ENCODE measurements around the gene CAT.
A peak's percentile ranks its signal among the peaks of the same experiment; 100 is the strongest.

The CAT gene

GRCh38 chr11:34427186-34427805, 11.4 kb upstream of the CAT start:
- Histone ChIP-seq H3K9ac (ENCODE audit: low read length) (no peak overlapping the region), H3K4me1 (ENCODE audit: control insufficient read depth, insufficient read depth, low read length) (no peaks in the 10 kb centered on the region), H3K36me3 (ENCODE audit: control insufficient read depth, insufficient read depth, low read length) (no peaks in the 10 kb centered on the region), H3K4me3 (ENCODE audit: low read length) (no peak overlapping the region), H3K27me3 (ENCODE audit: control insufficient read depth, insufficient read depth, low read length) (no peaks in the 10 kb centered on the region), H3K27ac (ENCODE audit: low read depth, low read length) (no peak overlapping the region)

- H3K36me3 ChIP-seq (ENCODE audit: control insufficient read depth, insufficient read depth, low read length), result no peaks in the 10 kb centered on the region
- H3K27me3 ChIP-seq (ENCODE audit: control insufficient read depth, insufficient read depth, low read length), result no peaks in the 10 kb centered on the region
- no peak overlapping the region for H3K9ac ChIP-seq (ENCODE audit: low read length)
- H3K27ac ChIP-seq (ENCODE audit: low read depth, low read length), result no peak overlapping the region
- H3K4me3 ChIP-seq (ENCODE audit: low read length), result no peak overlapping the region
- H3K4me1 ChIP-seq (ENCODE audit: control insufficient read depth, insufficient read depth, low read length), result no peaks in the 10 kb centered on the region
Measured at GRCh38 chr11:34431979-34432378, 6.8 kb upstream of the CAT start.

GRCh38 chr11:34432822-34433221, 5.9 kb upstream of the CAT start:
- no peak overlapping the region for H3K9ac ChIP-seq (ENCODE audit: low read length)
- H3K27ac ChIP-seq (ENCODE audit: low read depth, low read length), result no peak overlapping the region
- no peaks in the 10 kb centered on the region for H3K36me3 ChIP-seq (ENCODE audit: control insufficient read depth, insufficient read depth, low read length)
- H3K4me3 ChIP-seq (ENCODE audit: low read length), result no peak overlapping the region
- no peaks in the 10 kb centered on the region for H3K27me3 ChIP-seq (ENCODE audit: control insufficient read depth, insufficient read depth, low read length)
- H3K4me1 ChIP-seq (ENCODE audit: control insufficient read depth, insufficient read depth, low read length), result no peaks in the 10 kb centered on the region

GRCh38 chr11:34433899-34434298, 4.8 kb upstream of the CAT start:
- Histone ChIP-seq H3K27me3 (ENCODE audit: control insufficient read depth, insufficient read depth, low read length) (no peaks in the 10 kb centered on the region), H3K4me1 (ENCODE audit: control insufficient read depth, insufficient read depth, low read length) (peaks cover 2% of the 10 kb centered on the region), H3K27ac (ENCODE audit: low read depth, low read length) (no peak overlapping the region), H3K9ac (ENCODE audit: low read length) (no peak overlapping the region), H3K4me3 (ENCODE audit: low read length) (no peak overlapping the region), H3K36me3 (ENCODE audit: control insufficient read depth, insufficient read depth, low read length) (no peaks in the 10 kb centered on the region)

GRCh38 chr11:34437224-34438125, 1.3 kb upstream of the CAT start:
- no peak overlapping the region for H3K4me3 ChIP-seq (ENCODE audit: low read length)
- no peaks in the 10 kb centered on the region for H3K36me3 ChIP-seq (ENCODE audit: control insufficient read depth, insufficient read depth, low read length)
- no peak overlapping the region for H3K27ac ChIP-seq (ENCODE audit: low read depth, low read length)
- no peak overlapping the region for H3K9ac ChIP-seq (ENCODE audit: low read length)
- no peaks in the 10 kb centered on the region for H3K27me3 ChIP-seq (ENCODE audit: control insufficient read depth, insufficient read depth, low read length)
- peaks cover 10% of the 10 kb centered on the region for H3K4me1 ChIP-seq (ENCODE audit: control insufficient read depth, insufficient read depth, low read length)

- H3K27ac ChIP-seq (ENCODE audit: low read depth, low read length), result peak overlapping the region; percentile 88
- H3K9ac ChIP-seq (ENCODE audit: low read length), result no peak overlapping the region
- H3K4me3 ChIP-seq (ENCODE audit: low read length), result peak overlapping the region; percentile 85
- H3K4me1 ChIP-seq (ENCODE audit: control insufficient read depth, insufficient read depth, low read length), result peaks cover 10% of the 10 kb centered on the region
- no peaks in the 10 kb centered on the region for H3K27me3 ChIP-seq (ENCODE audit: control insufficient read depth, insufficient read depth, low read length)
- H3K36me3 ChIP-seq (ENCODE audit: control insufficient read depth, insufficient read depth, low read length), result no peaks in the 10 kb centered on the region
Measured at GRCh38 chr11:34439610-34440198, 970 bp downstream of the CAT start.

GRCh38 chr11:34441814-34442213, 3.1 kb downstream of the CAT start:
- H3K4me1 ChIP-seq (ENCODE audit: control insufficient read depth, insufficient read depth, low read length), result peaks cover 10% of the 10 kb centered on the region
- H3K36me3 ChIP-seq (ENCODE audit: control insufficient read depth, insufficient read depth, low read length), result no peaks in the 10 kb centered on the region
- H3K27me3 ChIP-seq (ENCODE audit: control insufficient read depth, insufficient read depth, low read length), result no peaks in the 10 kb centered on the region
- H3K4me3 ChIP-seq (ENCODE audit: low read length), result no peak overlapping the region
- no peak overlapping the region for H3K27ac ChIP-seq (ENCODE audit: low read depth, low read length)
- no peak overlapping the region for H3K9ac ChIP-seq (ENCODE audit: low read length)

- H3K4me1 ChIP-seq (ENCODE audit: control insufficient read depth, insufficient read depth, low read length), result peaks cover 10% of the 10 kb centered on the region
- H3K36me3 ChIP-seq (ENCODE audit: control insufficient read depth, insufficient read depth, low read length), result no peaks in the 10 kb centered on the region
- H3K4me3 ChIP-seq (ENCODE audit: low read length), result no peak overlapping the region
- H3K9ac ChIP-seq (ENCODE audit: low read length), result no peak overlapping the region
- no peaks in the 10 kb centered on the region for H3K27me3 ChIP-seq (ENCODE audit: control insufficient read depth, insufficient read depth, low read length)
- H3K27ac ChIP-seq (ENCODE audit: low read depth, low read length), result no peak overlapping the region
Measured at GRCh38 chr11:34443136-34443535, 4.4 kb downstream of the CAT start.

GRCh38 chr11:34444428-34444827, 5.7 kb downstream of the CAT start:
- Histone ChIP-seq H3K4me1 (ENCODE audit: control insufficient read depth, insufficient read depth, low read length) (peaks cover 8% of the 10 kb centered on the region), H3K27ac (ENCODE audit: low read depth, low read length) (no peak overlapping the region), H3K9ac (ENCODE audit: low read length) (no peak overlapping the region), H3K4me3 (ENCODE audit: low read length) (no peak overlapping the region), H3K36me3 (ENCODE audit: control insufficient read depth, insufficient read depth, low read length) (no peaks in the 10 kb centered on the region), H3K27me3 (ENCODE audit: control insufficient read depth, insufficient read depth, low read length) (no peaks in the 10 kb centered on the region)

- Histone ChIP-seq H3K36me3 (ENCODE audit: control insufficient read depth, insufficient read depth, low read length) (peaks cover 4% of the 10 kb centered on the region), H3K4me1 (ENCODE audit: control insufficient read depth, insufficient read depth, low read length) (no peaks in the 10 kb centered on the region), H3K27ac (ENCODE audit: low read depth, low read length) (no peak overlapping the region), H3K9ac (ENCODE audit: low read length) (no peak overlapping the region), H3K4me3 (ENCODE audit: low read length) (no peak overlapping the region), H3K27me3 (ENCODE audit: control insufficient read depth, insufficient read depth, low read length) (no peaks in the 10 kb centered on the region)
Measured at GRCh38 chr11:34445956-34446355, 7.2 kb downstream of the CAT start.

- Histone ChIP-seq H3K9ac (ENCODE audit: low read length) (no peak overlapping the region), H3K27me3 (ENCODE audit: control insufficient read depth, insufficient read depth, low read length) (no peaks in the 10 kb centered on the region), H3K4me3 (ENCODE audit: low read length) (no peak overlapping the region), H3K4me1 (ENCODE audit: control insufficient read depth, insufficient read depth, low read length) (no peaks in the 10 kb centered on the region), H3K36me3 (ENCODE audit: control insufficient read depth, insufficient read depth, low read length) (peaks cover 4% of the 10 kb centered on the region), H3K27ac (ENCODE audit: low read depth, low read length) (no peak overlapping the region)
Measured at GRCh38 chr11:34446386-34446785, 7.7 kb downstream of the CAT start.

GRCh38 chr11:34447044-34447443, 8.3 kb downstream of the CAT start:
- H3K4me1 ChIP-seq (ENCODE audit: control insufficient read depth, insufficient read depth, low read length), result no peaks in the 10 kb centered on the region
- H3K4me3 ChIP-seq (ENCODE audit: low read length), result no peak overlapping the region
- H3K36me3 ChIP-seq (ENCODE audit: control insufficient read depth, insufficient read depth, low read length), result peaks cover 6% of the 10 kb centered on the region
- no peak overlapping the region for H3K9ac ChIP-seq (ENCODE audit: low read length)
- H3K27me3 ChIP-seq (ENCODE audit: control insufficient read depth, insufficient read depth, low read length), result no peaks in the 10 kb centered on the region
- H3K27ac ChIP-seq (ENCODE audit: low read depth, low read length), result no peak overlapping the region
